H9 (cell line): Measurements from ENCODE around the gene DPYD. TPM values are rescaled to one million over a fixed set of nuclear protein-coding genes. Genes with fewer than 3 reads are reported as not detected.

ENCODE experiments used
- DNase-seq: peaks from one replicate; pipeline ENCODE4 v3.0.0-alpha.2; 2017
- H2AFZ ChIP-seq: one replicate; pipeline ENCODE4 v1.6.1; 2013; ENCODE audit warnings: mild to moderate bottlenecking, low read length, control low read depth, moderate library complexity
- H2AK5ac ChIP-seq: 2 replicates; pipeline ENCODE4 v1.6.1; 2013; ENCODE audit warnings: low read length, control low read depth, mixed read lengths; ENCODE audit not compliant: insufficient read length
- H2BK120ac ChIP-seq: one replicate; pipeline ENCODE4 v1.6.1; 2013; ENCODE audit warnings: low read depth, mild to moderate bottlenecking, low read length, control low read depth, inconsistent platforms; ENCODE audit not compliant: poor library complexity, severe bottlenecking
- H2BK12ac ChIP-seq: 2 replicates; pipeline ENCODE4 v1.6.1; 2013; ENCODE audit warnings: low read length, control low read depth, mixed read lengths, low read depth; ENCODE audit not compliant: insufficient read length
- H2BK15ac ChIP-seq: 2 replicates; pipeline ENCODE4 v1.6.1; 2013; ENCODE audit warnings: low read depth, low read length, control low read depth
- H2BK20ac ChIP-seq: one replicate; pipeline ENCODE4 v1.6.1; 2013; ENCODE audit warnings: low read depth, mild to moderate bottlenecking, low read length, control low read depth, inconsistent platforms; ENCODE audit not compliant: poor library complexity, severe bottlenecking
- H2BK5ac ChIP-seq: 2 replicates; pipeline ENCODE4 v1.6.1; 2013; ENCODE audit warnings: low read length, control low read depth, mixed read lengths; ENCODE audit not compliant: insufficient read length
- H3K14ac ChIP-seq: 2 replicates; pipeline ENCODE4 v1.6.1; 2013; ENCODE audit warnings: low read length, control low read depth; ENCODE audit not compliant: insufficient read depth
- H3K18ac ChIP-seq: 2 replicates; pipeline ENCODE4 v1.6.1; 2013; ENCODE audit warnings: low read depth, mild to moderate bottlenecking, mixed read lengths, low read length, control low read depth; ENCODE audit not compliant: insufficient read length
- H3K23ac ChIP-seq: 2 replicates; pipeline ENCODE4 v1.6.1; 2013; ENCODE audit warnings: low read length, control low read depth, mixed read lengths, low read depth; ENCODE audit not compliant: insufficient read length
- H3K23me2 ChIP-seq: 2 replicates; pipeline ENCODE4 v1.6.1; 2013; ENCODE audit warnings: low read depth, mild to moderate bottlenecking, mixed read lengths, low read length, control low read depth; ENCODE audit not compliant: insufficient read length, poor library complexity, severe bottlenecking
- H3K27ac ChIP-seq: 2 replicates; pipeline ENCODE4 v1.5.1; 2013; ENCODE audit warnings: low read length, control low read depth, mixed read lengths, low read depth; ENCODE audit not compliant: insufficient read length
- H3K27me3 ChIP-seq: 2 replicates; pipeline ENCODE4 v1.6.1; 2013; ENCODE audit warnings: low read length, control low read depth, inconsistent platforms; ENCODE audit not compliant: insufficient read depth
- H3K4ac ChIP-seq: 2 replicates; pipeline ENCODE4 v1.6.1; 2013; ENCODE audit warnings: low read depth, mild to moderate bottlenecking, control low read depth, inconsistent platforms, low read length, moderate library complexity
- H3K4me1 ChIP-seq: 2 replicates; pipeline ENCODE4 v1.6.1; 2013; ENCODE audit warnings: low read length, control low read depth, inconsistent platforms; ENCODE audit not compliant: insufficient read depth
- H3K4me2 ChIP-seq: 2 replicates; pipeline ENCODE4 v1.6.1; 2013; ENCODE audit warnings: low read length, control low read depth, mixed read lengths; ENCODE audit not compliant: insufficient read length, insufficient read depth
- H3K56ac ChIP-seq: 2 replicates; pipeline ENCODE4 v1.6.1; 2013; ENCODE audit warnings: low read depth, mild to moderate bottlenecking, mixed read lengths, low read length, control low read depth; ENCODE audit not compliant: insufficient read length
- H3K79me1 ChIP-seq: 2 replicates; pipeline ENCODE4 v1.6.1; 2013; ENCODE audit warnings: low read depth, mild to moderate bottlenecking, moderate library complexity, low read length, control low read depth, inconsistent platforms; ENCODE audit not compliant: insufficient read depth, poor library complexity, severe bottlenecking
- H3K79me2 ChIP-seq: 2 replicates; pipeline ENCODE4 v1.6.1; 2013; ENCODE audit warnings: low read length, control low read depth, inconsistent platforms; ENCODE audit not compliant: insufficient read depth
- H3K9ac ChIP-seq: 2 replicates; pipeline ENCODE4 v1.6.1; 2013; ENCODE audit warnings: low read length, control low read depth, mixed read lengths; ENCODE audit not compliant: insufficient read length; ENCODE audit errors: extremely low read depth
- H3K9me3 ChIP-seq: one replicate; pipeline ENCODE4 v1.6.1; 2013; ENCODE audit warnings: low read depth, low read length, inconsistent platforms; ENCODE audit not compliant: control insufficient read depth
- H3T11ph ChIP-seq: one replicate; pipeline ENCODE4 v1.6.1; 2013; ENCODE audit warnings: mild to moderate bottlenecking, low read length, control low read depth, inconsistent platforms
- H4K20me1 ChIP-seq: one replicate; pipeline ENCODE4 v1.6.1; 2013; ENCODE audit not compliant: control insufficient read depth, insufficient read length, insufficient read depth
- H4K5ac ChIP-seq: 2 replicates; pipeline ENCODE4 v1.6.1; 2013; ENCODE audit warnings: low read depth, mild to moderate bottlenecking, mixed read lengths, low read length, control low read depth; ENCODE audit not compliant: insufficient read length
- H4K8ac ChIP-seq: replicated peaks from 2 replicates; pipeline ENCODE4 v1.6.1; 2013; ENCODE audit warnings: low read length, control low read depth, mixed read lengths, low read depth; ENCODE audit not compliant: insufficient read length
- H4K91ac ChIP-seq: 2 replicates; pipeline ENCODE4 v1.6.1; 2013; ENCODE audit warnings: low read depth, mild to moderate bottlenecking, moderate library complexity, mixed read lengths, low read length, control low read depth; ENCODE audit not compliant: insufficient read length
- H3K27ac Mint-ChIP-seq, 3 experiments: 2 replicates in 2 of 3; 3 replicates in 1 of 3; pipeline ENCODE4 v1.8.0; 2020 to 2021; ENCODE audit warnings: mixed read lengths in 3 of 3, mild to moderate bottlenecking in 1 of 3, moderate library complexity in 1 of 3
- H3K27me3 Mint-ChIP-seq: 2 replicates; pipeline ENCODE4 v1.8.0; 2021; ENCODE audit warnings: low read depth, mild to moderate bottlenecking, moderate library complexity, mixed read lengths
- H3K36me3 Mint-ChIP-seq, 3 experiments: 2 replicates in 2 of 3; 3 replicates in 1 of 3; pipeline ENCODE4 v1.8.0; 2020 to 2021; ENCODE audit warnings: low read depth in 3 of 3, mixed read lengths in 3 of 3; ENCODE audit not compliant: insufficient read depth in 1 of 3
- H3K4me1 Mint-ChIP-seq, 2 experiments: 2 replicates each; pipeline ENCODE4 v1.8.0; 2020; ENCODE audit warnings: mixed read lengths in 2 of 2
- H3K4me3 Mint-ChIP-seq, 2 experiments: 2 replicates in 1 of 2; 3 replicates in 1 of 2; pipeline ENCODE4 v1.8.0; 2020 to 2021; ENCODE audit warnings: mild to moderate bottlenecking in 2 of 2, mixed read lengths in 2 of 2, moderate library complexity in 1 of 2
- H3K9me3 Mint-ChIP-seq, 2 experiments: 2 replicates in 1 of 2; 3 replicates in 1 of 2; pipeline ENCODE4 v1.8.0; 2020; ENCODE audit warnings: mild to moderate bottlenecking in 2 of 2, mixed read lengths in 2 of 2, moderate library complexity in 1 of 2
- WGBS: extraction: QIAGEN DNeasy Blood & Tissue Kit; methylation state at CpG from one replicate; pipeline ENCODE4 v1.1.7; 2013; ENCODE audit warnings: missing lambda C conversion rate, low lambda C conversion rate, mixed read lengths; ENCODE audit not compliant: insufficient read length; ENCODE audit errors: extremely low coverage; 5-methylcytosine and 5-hydroxymethylcytosine counted together
- total RNA-seq: library from RNA; stranded (reverse); gene quantifications from 2 replicates; pipeline ENCODE4 v1.2.1, GENCODE V29; 2021
- TF ChIP-seq, protein P1 (sequence below): fragments of 200-600 bp; sonication (generic); conservative IDR thresholded peaks from 3 replicates; pipeline ENCODE4 v1.8.0; 2021; ENCODE audit warnings: antibody characterized with exemption, mild to moderate bottlenecking

DPYD gene
- total RNA-seq, 1 experiment from 2014 or later = 0.37 TPM

DNA sequence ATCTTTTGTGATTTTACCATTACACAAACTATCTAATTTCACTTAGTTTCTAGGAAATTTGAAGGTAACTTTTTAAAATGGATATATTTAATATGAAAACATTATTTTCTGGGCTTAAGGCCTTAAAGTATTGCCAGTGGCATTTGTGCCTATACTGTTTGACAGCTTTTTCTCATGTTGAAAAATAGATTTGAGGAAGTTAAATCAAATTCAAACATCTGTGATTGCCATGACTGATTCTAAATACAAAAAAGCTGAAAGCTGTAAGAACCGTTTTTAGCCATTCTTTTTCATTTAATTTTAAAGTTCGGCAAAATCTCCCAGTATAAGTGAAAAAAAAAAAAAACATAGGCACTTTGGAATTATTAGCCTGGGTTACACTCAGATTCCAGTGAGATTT, 301.1 kb downstream of the DPYD start:
- H2BK15ac ChIP-seq = no peak overlapping the region
- H3K9me3 ChIP-seq = no peaks in the 10 kb centered on the region
- no peak overlapping the region for H4K8ac ChIP-seq
- H3K9me3 Mint-ChIP-seq = no peaks in the 10 kb centered on the region
- no peaks in the 10 kb centered on the region for H3K27me3 Mint-ChIP-seq
- H3K23me2 ChIP-seq = no peaks in the 10 kb centered on the region
- no peak overlapping the region for H3T11ph ChIP-seq
- H3K56ac ChIP-seq = no peak overlapping the region
- no peaks in the 10 kb centered on the region for H3K27me3 ChIP-seq
- H3K9ac ChIP-seq = no peak overlapping the region
- no peak overlapping the region for H3K4me3 Mint-ChIP-seq
- DNase-seq = no peak
- peaks cover 7 to 9% of the 10 kb centered on the region in 2 experiments for H3K4me1 Mint-ChIP-seq
- no peak overlapping the region for H3K27ac Mint-ChIP-seq
- no peaks in the 10 kb centered on the region for H4K20me1 ChIP-seq
- no peaks in the 10 kb centered on the region for H3K4me1 ChIP-seq
- H3K18ac ChIP-seq = no peak overlapping the region
- TF ChIP-seq, protein P1, sequence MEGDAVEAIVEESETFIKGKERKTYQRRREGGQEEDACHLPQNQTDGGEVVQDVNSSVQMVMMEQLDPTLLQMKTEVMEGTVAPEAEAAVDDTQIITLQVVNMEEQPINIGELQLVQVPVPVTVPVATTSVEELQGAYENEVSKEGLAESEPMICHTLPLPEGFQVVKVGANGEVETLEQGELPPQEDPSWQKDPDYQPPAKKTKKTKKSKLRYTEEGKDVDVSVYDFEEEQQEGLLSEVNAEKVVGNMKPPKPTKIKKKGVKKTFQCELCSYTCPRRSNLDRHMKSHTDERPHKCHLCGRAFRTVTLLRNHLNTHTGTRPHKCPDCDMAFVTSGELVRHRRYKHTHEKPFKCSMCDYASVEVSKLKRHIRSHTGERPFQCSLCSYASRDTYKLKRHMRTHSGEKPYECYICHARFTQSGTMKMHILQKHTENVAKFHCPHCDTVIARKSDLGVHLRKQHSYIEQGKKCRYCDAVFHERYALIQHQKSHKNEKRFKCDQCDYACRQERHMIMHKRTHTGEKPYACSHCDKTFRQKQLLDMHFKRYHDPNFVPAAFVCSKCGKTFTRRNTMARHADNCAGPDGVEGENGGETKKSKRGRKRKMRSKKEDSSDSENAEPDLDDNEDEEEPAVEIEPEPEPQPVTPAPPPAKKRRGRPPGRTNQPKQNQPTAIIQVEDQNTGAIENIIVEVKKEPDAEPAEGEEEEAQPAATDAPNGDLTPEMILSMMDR = no peak
- H2AFZ ChIP-seq = no peak overlapping the region
- H2BK20ac ChIP-seq = no peak overlapping the region
- H2BK12ac ChIP-seq = no peak overlapping the region
- H2BK5ac ChIP-seq = no peak overlapping the region
- no peak overlapping the region for H2BK120ac ChIP-seq
- H3K4me2 ChIP-seq = no peak overlapping the region
- H4K91ac ChIP-seq = no peak overlapping the region
- no peaks in the 10 kb centered on the region for H3K79me2 ChIP-seq
- H3K23ac ChIP-seq = no peak overlapping the region
- no peak overlapping the region for H3K27ac ChIP-seq
- H3K79me1 ChIP-seq = no peaks in the 10 kb centered on the region
- no peak overlapping the region for H4K5ac ChIP-seq
- H2AK5ac ChIP-seq = no peak overlapping the region
- WGBS = no CpG with 5 or more reads among the region's 2 CpGs
- no peaks in the 10 kb centered on the region for H3K36me3 Mint-ChIP-seq
- no peak overlapping the region for H3K14ac ChIP-seq
- H3K4ac ChIP-seq = no peak overlapping the region
